Type B pancreatic cell (in vitro differentiated cells): ENCODE measurements around the gene OR10G3. TPM values are rescaled to one million over a fixed set of nuclear protein-coding genes. Genes with fewer than 3 reads are reported as not detected.

Source experiments
- DNase-seq: peaks from one replicate; pipeline ENCODE4 v3.0.0; 2021; ENCODE audit warnings: mixed read lengths; ENCODE audit not compliant: unreplicated experiment; ENCODE audit errors: extremely low spot score
- H3K27ac Mint-ChIP-seq: 2 replicates; pipeline ENCODE4 v1.8.0; 2021; ENCODE audit warnings: mild to moderate bottlenecking, mixed read lengths
- H3K27me3 Mint-ChIP-seq: 2 replicates; pipeline ENCODE4 v1.8.0; 2021; ENCODE audit warnings: mixed read lengths
- H3K36me3 Mint-ChIP-seq: 2 replicates; pipeline ENCODE4 v1.8.0; 2021; ENCODE audit warnings: mixed read lengths
- H3K4me1 Mint-ChIP-seq: one replicate; pipeline ENCODE4 v1.8.0; 2021; ENCODE audit warnings: mixed read lengths; ENCODE audit not compliant: unreplicated experiment
- H3K4me3 Mint-ChIP-seq: 2 replicates; pipeline ENCODE4 v1.8.0; 2021; ENCODE audit warnings: mild to moderate bottlenecking, mixed read lengths
- H3K9me3 Mint-ChIP-seq: 2 replicates; pipeline ENCODE4 v1.8.0; 2021; ENCODE audit warnings: mixed read lengths
- CTCF ChIP-seq: fragments of 200-600 bp; sonication (generic); conservative IDR thresholded peaks from 2 replicates; pipeline ENCODE4 v1.5.0; 2021; ENCODE audit warnings: antibody characterized with exemption, mild to moderate bottlenecking
- total RNA-seq: library from RNA; stranded (reverse); gene quantifications from 2 replicates; pipeline ENCODE4 v1.2.1, GENCODE V29; 2021; ENCODE audit warnings: low replicate concordance

OR10G3 gene
- total RNA-seq, 1 donor from 2014 or later: not detected

- Mint-ChIP-seq H3K4me1 (peaks cover 30% of the 10 kb centered on the region), H3K27me3 (peaks cover 39% of the 10 kb centered on the region), H3K9me3 (no peaks in the 10 kb centered on the region), H3K27ac (no peak overlapping the region), H3K4me3 (no peak overlapping the region), H3K36me3 (no peaks in the 10 kb centered on the region)
- no peak for DNase-seq
- no peak for TF ChIP-seq CTCF
Measured at GRCh38 chr14:21533294-21533693, 46.6 kb downstream of the OR10G3 start.

- TF ChIP-seq CTCF: no peak
- Mint-ChIP-seq H3K9me3 (no peaks in the 10 kb centered on the region), H3K27ac (no peak overlapping the region), H3K4me3 (no peak overlapping the region), H3K4me1 (peaks cover 27% of the 10 kb centered on the region), H3K27me3 (peaks cover 11% of the 10 kb centered on the region), H3K36me3 (no peaks in the 10 kb centered on the region)
- DNase-seq: no peak
Measured at GRCh38 chr14:21529515-21529914, 50.4 kb downstream of the OR10G3 start.

GRCh38 chr14:21528381-21529348 lies 51.2 kb downstream of the OR10G3 start:
- DNase-seq: no peak
- H3K4me1 Mint-ChIP-seq: peaks cover 23% of the 10 kb centered on the region
- H3K27ac Mint-ChIP-seq: peak overlapping the region; percentile 70
- H3K4me3 Mint-ChIP-seq: peak overlapping the region; percentile 60
- TF ChIP-seq CTCF: no peak
- peaks cover 5% of the 10 kb centered on the region for H3K27me3 Mint-ChIP-seq
- H3K9me3 Mint-ChIP-seq: no peaks in the 10 kb centered on the region
- H3K36me3 Mint-ChIP-seq: no peaks in the 10 kb centered on the region

- Mint-ChIP-seq H3K9me3 (no peaks in the 10 kb centered on the region), H3K27me3 (no peaks in the 10 kb centered on the region), H3K27ac (peak overlapping the region; percentile 75), H3K4me3 (peak overlapping the region; percentile 96), H3K36me3 (peaks cover 10% of the 10 kb centered on the region), H3K4me1 (peaks cover 21% of the 10 kb centered on the region)
- DNase-seq: no peak
- TF ChIP-seq CTCF: no peak
Measured at GRCh38 chr14:21527318-21527679, 52.6 kb downstream of the OR10G3 start.

GRCh38 chr14:21526672-21527317 lies 53.1 kb downstream of the OR10G3 start:
- Mint-ChIP-seq H3K4me3 (peak overlapping the region; percentile 96), H3K27ac (peak overlapping the region; percentile 75), H3K4me1 (peaks cover 25% of the 10 kb centered on the region), H3K36me3 (peaks cover 13% of the 10 kb centered on the region), H3K9me3 (no peaks in the 10 kb centered on the region), H3K27me3 (no peaks in the 10 kb centered on the region)
- TF ChIP-seq CTCF: no peak
- DNase-seq: no peak
